ENCODE results near the gene SCAPER.
"Not testable (repeated sequence)": the region's sequence is repeated elsewhere in the genome, so short reads cannot be mapped to it uniquely, and the experiment has no call there.

SCAPER gene

DNA sequence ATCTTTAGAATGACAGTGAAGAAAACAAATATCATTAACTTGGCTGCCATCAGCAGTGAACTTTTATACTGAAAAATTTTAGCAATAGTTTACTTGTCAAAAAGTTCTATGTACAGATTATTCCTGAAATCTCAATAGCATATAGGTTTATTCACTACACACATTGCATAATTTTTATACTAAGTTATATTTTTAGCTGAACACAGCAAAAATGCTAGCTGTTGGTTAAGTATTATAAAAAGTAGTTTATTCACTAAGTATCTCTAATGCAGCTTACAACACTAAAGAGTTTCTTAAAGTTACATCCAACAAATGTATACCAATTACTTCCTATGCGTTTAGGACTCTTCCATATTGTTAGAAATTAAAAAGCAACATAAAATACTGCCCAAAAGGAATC is 131.9 kb downstream of the SCAPER start:
- H3K9ac ChIP-seq (ENCODE audit: low read length) = no peak overlapping the region
- H3K36me3 ChIP-seq (ENCODE audit: control insufficient read depth, insufficient read depth, low read length) = no peaks in the 10 kb centered on the region
- no peaks in the 10 kb centered on the region for H3K27me3 ChIP-seq (ENCODE audit: control insufficient read depth, insufficient read depth, low read length)
- no peak overlapping the region for H3K4me3 ChIP-seq (ENCODE audit: low read depth, low read length)
- H3K27ac ChIP-seq (ENCODE audit: low read depth, low read length) = no peak overlapping the region
- H3K9me3 ChIP-seq (ENCODE audit: control insufficient read depth, insufficient read depth, low read depth, low read length) = peaks cover 8% of the 10 kb centered on the region; the same call in 1 of the 2 replicates
- H3K4me1 ChIP-seq (ENCODE audit: control insufficient read depth, insufficient read depth, low read length) = no peaks in the 10 kb centered on the region

DNA sequence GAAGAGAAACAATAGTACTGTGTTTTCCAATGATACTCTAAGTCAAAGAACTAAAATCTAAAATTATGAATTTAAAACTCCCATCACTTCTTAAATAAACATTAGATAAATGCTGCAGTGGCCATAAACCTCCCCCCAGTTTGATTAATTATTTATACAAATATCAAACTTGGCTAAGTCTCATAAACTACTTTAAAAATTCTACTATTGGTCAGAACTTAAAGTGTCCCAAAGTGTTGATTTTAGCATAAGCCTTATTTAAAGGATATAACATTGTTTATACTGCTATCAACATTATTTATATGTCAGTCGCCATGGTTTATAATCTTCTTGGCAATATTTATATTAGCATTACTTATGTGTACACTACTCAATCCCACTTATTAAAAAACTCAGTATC is 132.4 kb downstream of the SCAPER start:
- peaks cover 8% of the 10 kb centered on the region; the same call in 1 of the 2 replicates for H3K9me3 ChIP-seq (ENCODE audit: control insufficient read depth, insufficient read depth, low read depth, low read length)
- H3K4me1 ChIP-seq (ENCODE audit: control insufficient read depth, insufficient read depth, low read length) = no peaks in the 10 kb centered on the region
- H3K27me3 ChIP-seq (ENCODE audit: control insufficient read depth, insufficient read depth, low read length) = no peaks in the 10 kb centered on the region
- no peaks in the 10 kb centered on the region for H3K36me3 ChIP-seq (ENCODE audit: control insufficient read depth, insufficient read depth, low read length)
- H3K27ac ChIP-seq (ENCODE audit: low read depth, low read length) = no peak overlapping the region
- H3K4me3 ChIP-seq (ENCODE audit: low read depth, low read length) = no peak overlapping the region
- no peak overlapping the region for H3K9ac ChIP-seq (ENCODE audit: low read length)

GRCh38 chr15:76764004-76764403 is 141.1 kb downstream of the SCAPER start:
- Histone ChIP-seq H3K27ac (ENCODE audit: low read depth, low read length) (no peak overlapping the region), H3K4me1 (ENCODE audit: control insufficient read depth, insufficient read depth, low read length) (no peaks in the 10 kb centered on the region), H3K4me3 (ENCODE audit: low read depth, low read length) (no peak overlapping the region), H3K9ac (ENCODE audit: low read length) (no peak overlapping the region), H3K27me3 (ENCODE audit: control insufficient read depth, insufficient read depth, low read length) (no peaks in the 10 kb centered on the region), H3K9me3 (ENCODE audit: control insufficient read depth, insufficient read depth, low read depth, low read length) (no peaks in the 10 kb centered on the region; the same call in 1 of the 2 replicates), H3K36me3 (ENCODE audit: control insufficient read depth, insufficient read depth, low read length) (no peaks in the 10 kb centered on the region)

DNA sequence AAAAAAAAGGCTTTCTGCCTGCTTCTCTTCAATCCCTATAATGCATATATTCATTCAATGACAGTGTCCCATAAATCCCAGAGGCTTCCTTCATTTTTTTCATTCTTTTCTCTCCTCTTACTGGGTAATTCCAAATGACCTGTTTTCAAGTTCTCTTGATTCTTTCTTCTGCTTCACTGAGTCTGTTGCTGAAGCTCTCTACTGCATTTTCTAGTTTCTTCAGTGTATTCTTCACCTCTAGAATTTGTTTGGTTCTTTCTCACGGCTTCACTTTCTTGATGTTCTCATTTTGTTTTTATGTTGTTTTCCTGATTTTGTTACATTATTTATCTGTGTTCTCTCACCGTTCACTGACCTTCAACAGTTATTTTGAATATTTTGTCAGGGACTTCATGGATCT is 141.6 kb downstream of the SCAPER start:
- no peaks in the 10 kb centered on the region for H3K27me3 ChIP-seq (ENCODE audit: control insufficient read depth, insufficient read depth, low read length)
- no peaks in the 10 kb centered on the region for H3K4me1 ChIP-seq (ENCODE audit: control insufficient read depth, insufficient read depth, low read length)
- H3K36me3 ChIP-seq (ENCODE audit: control insufficient read depth, insufficient read depth, low read length) = no peaks in the 10 kb centered on the region
- H3K9ac ChIP-seq (ENCODE audit: low read length) = no peak overlapping the region
- no peak overlapping the region for H3K27ac ChIP-seq (ENCODE audit: low read depth, low read length)
- H3K9me3 ChIP-seq (ENCODE audit: control insufficient read depth, insufficient read depth, low read depth, low read length) = no peaks in the 10 kb centered on the region; the same call in 1 of the 2 replicates
- no peak overlapping the region for H3K4me3 ChIP-seq (ENCODE audit: low read depth, low read length)

- Histone ChIP-seq H3K27me3 (ENCODE audit: control insufficient read depth, insufficient read depth, low read length) (no peaks in the 10 kb centered on the region), H3K4me1 (ENCODE audit: control insufficient read depth, insufficient read depth, low read length) (no peaks in the 10 kb centered on the region), H3K4me3 (ENCODE audit: low read depth, low read length) (no peak overlapping the region), H3K9ac (ENCODE audit: low read length) (no peak overlapping the region), H3K27ac (ENCODE audit: low read depth, low read length) (no peak overlapping the region), H3K9me3 (ENCODE audit: control insufficient read depth, insufficient read depth, low read depth, low read length) (no peaks in the 10 kb centered on the region), H3K36me3 (ENCODE audit: control insufficient read depth, insufficient read depth, low read length) (no peaks in the 10 kb centered on the region)
Measured at GRCh38 chr15:76756381-76756780, 148.8 kb downstream of the SCAPER start.

- H3K9me3 ChIP-seq (ENCODE audit: control insufficient read depth, insufficient read depth, low read depth, low read length) = no peaks in the 10 kb centered on the region
- no peaks in the 10 kb centered on the region for H3K27me3 ChIP-seq (ENCODE audit: control insufficient read depth, insufficient read depth, low read length)
- no peak overlapping the region for H3K4me3 ChIP-seq (ENCODE audit: low read depth, low read length)
- H3K27ac ChIP-seq (ENCODE audit: low read depth, low read length) = no peak overlapping the region
- H3K4me1 ChIP-seq (ENCODE audit: control insufficient read depth, insufficient read depth, low read length) = no peaks in the 10 kb centered on the region
- H3K36me3 ChIP-seq (ENCODE audit: control insufficient read depth, insufficient read depth, low read length) = no peaks in the 10 kb centered on the region
- no peak overlapping the region for H3K9ac ChIP-seq (ENCODE audit: low read length)
Measured at GRCh38 chr15:76753771-76754170, 151.4 kb downstream of the SCAPER start.

GRCh38 chr15:76753131-76753530 is 152.0 kb downstream of the SCAPER start:
- H3K27ac ChIP-seq (ENCODE audit: low read depth, low read length) = no peak overlapping the region
- H3K36me3 ChIP-seq (ENCODE audit: control insufficient read depth, insufficient read depth, low read length) = no peaks in the 10 kb centered on the region
- H3K4me3 ChIP-seq (ENCODE audit: low read depth, low read length) = no peak overlapping the region
- H3K4me1 ChIP-seq (ENCODE audit: control insufficient read depth, insufficient read depth, low read length) = no peaks in the 10 kb centered on the region
- no peaks in the 10 kb centered on the region for H3K9me3 ChIP-seq (ENCODE audit: control insufficient read depth, insufficient read depth, low read depth, low read length)
- H3K27me3 ChIP-seq (ENCODE audit: control insufficient read depth, insufficient read depth, low read length) = no peaks in the 10 kb centered on the region
- H3K9ac ChIP-seq (ENCODE audit: low read length) = no peak overlapping the region

DNA sequence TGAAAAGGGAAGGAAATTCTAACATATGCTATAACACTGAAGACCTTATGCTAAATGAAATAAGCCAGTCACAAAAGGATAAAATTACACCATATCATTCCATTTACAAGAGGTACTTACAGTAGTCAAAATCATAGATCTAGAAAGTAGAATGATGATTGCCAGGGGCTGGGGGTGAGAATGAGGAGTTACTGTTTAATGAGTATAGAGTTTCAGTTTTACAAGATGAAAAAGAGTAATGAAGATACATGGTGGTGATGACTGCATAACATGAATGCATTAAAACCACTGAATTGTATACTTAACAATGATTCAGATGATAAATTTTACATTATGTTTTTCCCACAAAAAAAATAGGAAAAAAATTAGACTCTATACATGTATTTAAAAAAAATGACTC is 152.6 kb downstream of the SCAPER start:
- Histone ChIP-seq H3K36me3 (ENCODE audit: control insufficient read depth, insufficient read depth, low read length) (no peaks in the 10 kb centered on the region; the same call in 1 of the 2 replicates), H3K9ac (ENCODE audit: low read length) (no peak overlapping the region), H3K4me1 (ENCODE audit: control insufficient read depth, insufficient read depth, low read length) (no peaks in the 10 kb centered on the region), H3K27me3 (ENCODE audit: control insufficient read depth, insufficient read depth, low read length) (no peaks in the 10 kb centered on the region), H3K4me3 (ENCODE audit: low read depth, low read length) (no peak overlapping the region), H3K9me3 (ENCODE audit: control insufficient read depth, insufficient read depth, low read depth, low read length) (no peaks in the 10 kb centered on the region), H3K27ac (ENCODE audit: low read depth, low read length) (no peak overlapping the region)

DNA sequence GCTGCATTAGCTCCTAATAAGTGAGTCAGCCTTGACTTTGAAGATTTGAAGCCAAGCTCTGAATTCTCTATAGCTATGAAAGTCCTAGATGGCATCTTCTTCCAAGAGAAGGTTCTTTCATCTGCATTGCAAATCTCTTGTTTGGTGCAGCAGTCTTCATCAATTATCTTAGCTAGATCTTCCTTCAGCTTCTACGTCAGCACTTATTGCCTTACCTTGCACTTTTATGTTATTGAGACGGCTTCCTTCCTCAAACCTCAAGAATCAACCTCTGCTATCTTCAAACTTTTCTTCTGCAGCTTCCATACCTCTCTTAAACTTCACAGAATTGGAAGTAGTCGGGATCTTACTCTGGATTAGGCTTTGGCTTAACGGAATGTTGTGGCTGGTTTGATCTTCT is 167.6 kb downstream of the SCAPER start:
- Histone ChIP-seq H3K27ac (ENCODE audit: low read depth, low read length) (no peak overlapping the region), H3K9me3 (ENCODE audit: control insufficient read depth, insufficient read depth, low read depth, low read length) (peaks cover 7% of the 10 kb centered on the region), H3K4me1 (ENCODE audit: control insufficient read depth, insufficient read depth, low read length) (no peaks in the 10 kb centered on the region), H3K36me3 (ENCODE audit: control insufficient read depth, insufficient read depth, low read length) (no peaks in the 10 kb centered on the region), H3K4me3 (ENCODE audit: low read depth, low read length) (no peak overlapping the region), H3K9ac (ENCODE audit: low read length) (no peak overlapping the region), H3K27me3 (ENCODE audit: control insufficient read depth, insufficient read depth, low read length) (no peaks in the 10 kb centered on the region)

DNA sequence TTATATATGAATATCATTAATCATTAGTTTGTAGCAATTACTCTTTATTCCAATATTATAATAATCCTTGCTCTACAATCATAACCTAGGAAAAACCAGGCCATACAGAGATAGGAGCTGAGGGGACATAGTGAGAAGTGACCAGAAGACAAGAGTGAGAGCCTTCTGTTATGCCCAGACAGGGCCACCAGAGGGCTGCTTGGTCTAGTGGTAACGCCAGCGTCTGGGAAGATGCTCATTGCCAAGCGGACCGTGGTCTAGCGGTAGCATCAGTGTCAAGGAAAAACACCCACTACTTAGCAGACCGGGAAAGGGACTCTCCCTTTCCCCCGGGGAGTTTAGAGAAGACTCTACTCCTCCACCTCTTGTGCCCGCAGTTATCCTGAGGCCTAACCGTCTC is 172.8 kb downstream of the SCAPER start:
- H3K27ac ChIP-seq (ENCODE audit: low read depth, low read length); H3K27me3 ChIP-seq (ENCODE audit: control insufficient read depth, insufficient read depth, low read length); H3K36me3 ChIP-seq (ENCODE audit: control insufficient read depth, insufficient read depth, low read length); H3K4me3 ChIP-seq (ENCODE audit: low read depth, low read length); H3K9me3 ChIP-seq (ENCODE audit: control insufficient read depth, insufficient read depth, low read depth, low read length); H3K9ac ChIP-seq (ENCODE audit: low read length); H3K4me1 ChIP-seq (ENCODE audit: control insufficient read depth, insufficient read depth, low read length): not testable (repeated sequence)

DNA sequence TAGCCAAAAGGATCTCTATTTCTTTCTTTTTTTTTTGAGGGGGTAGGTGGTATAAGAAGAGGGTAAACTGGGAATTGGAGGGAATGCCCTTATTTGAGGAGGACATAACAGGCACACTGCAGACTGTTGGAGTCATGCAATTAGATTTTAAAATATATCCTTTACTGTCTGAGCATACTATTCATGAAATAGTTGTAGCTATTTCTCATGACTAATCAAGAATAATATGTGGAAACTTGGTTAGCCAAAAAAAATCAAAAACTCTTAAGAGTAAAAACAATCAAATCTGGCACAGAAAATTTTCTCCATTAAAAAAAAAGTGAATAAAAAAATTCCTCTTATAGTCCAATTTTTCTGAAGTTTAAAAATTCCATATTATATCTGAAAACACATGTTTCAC is 174.9 kb downstream of the SCAPER start:
- Histone ChIP-seq H3K4me3 (ENCODE audit: low read depth, low read length) (no peak overlapping the region), H3K27me3 (ENCODE audit: control insufficient read depth, insufficient read depth, low read length) (no peaks in the 10 kb centered on the region), H3K36me3 (ENCODE audit: control insufficient read depth, insufficient read depth, low read length) (no peaks in the 10 kb centered on the region), H3K9me3 (ENCODE audit: control insufficient read depth, insufficient read depth, low read depth, low read length) (peaks cover 13% of the 10 kb centered on the region), H3K27ac (ENCODE audit: low read depth, low read length) (no peak overlapping the region), H3K9ac (ENCODE audit: low read length) (no peak overlapping the region), H3K4me1 (ENCODE audit: control insufficient read depth, insufficient read depth, low read length) (no peaks in the 10 kb centered on the region)

- Histone ChIP-seq H3K9ac (ENCODE audit: low read length) (no peak overlapping the region), H3K4me3 (ENCODE audit: low read depth, low read length) (no peak overlapping the region), H3K27me3 (ENCODE audit: control insufficient read depth, insufficient read depth, low read length) (no peaks in the 10 kb centered on the region), H3K9me3 (ENCODE audit: control insufficient read depth, insufficient read depth, low read depth, low read length) (no peaks in the 10 kb centered on the region), H3K4me1 (ENCODE audit: control insufficient read depth, insufficient read depth, low read length) (no peaks in the 10 kb centered on the region), H3K36me3 (ENCODE audit: control insufficient read depth, insufficient read depth, low read length) (no peaks in the 10 kb centered on the region), H3K27ac (ENCODE audit: low read depth, low read length) (no peak overlapping the region)
Measured at GRCh38 chr15:76718863-76719262, 186.3 kb downstream of the SCAPER start.
